GM23338 (cell line): ENCODE data around the gene MICAL2. TPM values are rescaled to one million over a fixed set of nuclear protein-coding genes. Genes with fewer than 3 reads are reported as not detected.

ENCODE experiments used
- ATAC-seq: fragments of 200-7000 bp; cut with Tn5 transposase; 3 replicates; pipeline ENCODE4 v1.9.1; 2020
- DNase-seq: peaks from one replicate; pipeline ENCODE4 v3.0.0-alpha.2; 2015; ENCODE audit warnings: low spot score
- H2AFZ ChIP-seq: fragments of 200-600 bp; sonication (generic); 2 replicates; pipeline ENCODE4 v1.8.0; 2016; ENCODE audit warnings: antibody characterized with exemption, mild to moderate bottlenecking, moderate library complexity
- H3F3A ChIP-seq: fragments of 200-600 bp; sonication (generic); replicated peaks from 2 replicates; pipeline ENCODE4 v1.8.0; 2017; ENCODE audit warnings: antibody characterized with exemption, mixed run types, low read depth
- H3K27ac ChIP-seq: fragments of 200-600 bp; sonication (generic); 2 replicates; pipeline ENCODE4 v1.6.1; 2016; ENCODE audit warnings: low read depth
- H3K27me3 ChIP-seq: fragments of 200-600 bp; sonication (generic); 2 replicates; pipeline ENCODE4 v1.8.0; 2016; ENCODE audit warnings: mild to moderate bottlenecking, mixed run types, moderate library complexity; ENCODE audit not compliant: insufficient read depth
- H3K36me3 ChIP-seq: fragments of 200-600 bp; sonication (generic); 2 replicates; pipeline ENCODE4 v1.8.0; 2016; ENCODE audit warnings: mild to moderate bottlenecking; ENCODE audit not compliant: insufficient read depth
- H3K4me1 ChIP-seq: fragments of 200-600 bp; sonication (generic); 2 replicates; pipeline ENCODE4 v1.8.0; 2016; ENCODE audit warnings: mild to moderate bottlenecking, moderate library complexity; ENCODE audit not compliant: insufficient read depth
- H3K4me2 ChIP-seq: fragments of 200-600 bp; sonication (generic); 2 replicates; pipeline ENCODE4 v1.7.1; 2017; ENCODE audit warnings: mixed run types
- H3K4me3 ChIP-seq: fragments of 200-600 bp; sonication (generic); 2 replicates; pipeline ENCODE4 v1.6.1; 2016; ENCODE audit warnings: mixed run types
- H3K79me2 ChIP-seq: fragments of 200-600 bp; sonication (generic); replicated peaks from 2 replicates; pipeline ENCODE4 v1.8.0; 2017; ENCODE audit warnings: mild to moderate bottlenecking; ENCODE audit not compliant: insufficient read depth
- H3K9me2 ChIP-seq: fragments of 200-600 bp; sonication (generic); 2 replicates; pipeline ENCODE4 v1.8.0; 2017; ENCODE audit not compliant: insufficient read depth
- H4K20me1 ChIP-seq: fragments of 200-600 bp; sonication (generic); replicated peaks from 2 replicates; pipeline ENCODE4 v1.8.0; 2017; ENCODE audit warnings: mild to moderate bottlenecking; ENCODE audit not compliant: insufficient read depth
- H3K27ac Mint-ChIP-seq: 2 replicates; pipeline ENCODE4 v1.8.0; 2020; ENCODE audit warnings: inconsistent platforms, mild to moderate bottlenecking, moderate library complexity, mixed read lengths
- H3K27me3 Mint-ChIP-seq: 3 replicates; pipeline ENCODE4 v1.8.0; 2022; ENCODE audit warnings: low read depth, mild to moderate bottlenecking, moderate library complexity, mixed read lengths, inconsistent platforms; ENCODE audit not compliant: insufficient read depth, poor library complexity
- H3K36me3 Mint-ChIP-seq: 3 replicates; pipeline ENCODE4 v1.8.0; 2021; ENCODE audit warnings: low read depth, mild to moderate bottlenecking, inconsistent platforms, moderate library complexity, mixed read lengths
- H3K4me1 Mint-ChIP-seq: 3 replicates; pipeline ENCODE4 v1.8.0; 2020; ENCODE audit warnings: mild to moderate bottlenecking, inconsistent platforms, mixed read lengths
- H3K4me3 Mint-ChIP-seq: 3 replicates; pipeline ENCODE4 v1.8.0; 2021; ENCODE audit warnings: moderate library complexity, mild to moderate bottlenecking, inconsistent platforms, mixed read lengths
- H3K9me3 Mint-ChIP-seq: 3 replicates; pipeline ENCODE4 v1.8.0; 2020; ENCODE audit warnings: moderate library complexity, mild to moderate bottlenecking, inconsistent platforms, mixed read lengths
- CREB1 ChIP-seq: fragments of 250-450 bp; sonication (Bioruptor Pico); IDR thresholded peaks from 2 replicates; pipeline ENCODE4 v1.5.0; 2020; ENCODE audit warnings: low read depth, mild to moderate bottlenecking, moderate library complexity
- EZH2 ChIP-seq: fragments of 200-600 bp; sonication (generic); IDR thresholded peaks from one replicate; pipeline ENCODE4 v1.8.0; 2017; ENCODE audit warnings: antibody characterized with exemption, mild to moderate bottlenecking, low read depth; ENCODE audit not compliant: unreplicated experiment
- EZH2phosphoT487 ChIP-seq: fragments of 200-600 bp; sonication (generic); IDR thresholded peaks from one replicate; pipeline ENCODE4 v1.8.1; 2018; ENCODE audit warnings: antibody characterized with exemption; ENCODE audit not compliant: unreplicated experiment
- JUNB ChIP-seq: IDR thresholded peaks from one replicate; pipeline ENCODE4 v1.6.1; 2016; ENCODE audit warnings: antibody characterized with exemption; ENCODE audit not compliant: unreplicated experiment
- NANOG ChIP-seq: IDR thresholded peaks from 2 replicates; pipeline ENCODE4 v1.6.1; 2016; ENCODE audit warnings: antibody characterized with exemption, borderline replicate concordance
- POLR2AphosphoS5 ChIP-seq: IDR thresholded peaks from 2 replicates; pipeline ENCODE4 v1.6.1; 2016; ENCODE audit warnings: antibody characterized with exemption, low read depth
- STAT1 ChIP-seq: IDR thresholded peaks from one replicate; pipeline ENCODE4 v1.6.1; 2016; ENCODE audit warnings: antibody characterized with exemption; ENCODE audit not compliant: unreplicated experiment
- ZNF114 ChIP-seq: fragments of 250-450 bp; sonication (Bioruptor Pico); IDR thresholded peaks from 2 replicates; pipeline ENCODE4 v1.5.0; 2020; ENCODE audit warnings: mild to moderate bottlenecking, moderate library complexity
- ZNF331 ChIP-seq: fragments of 250-450 bp; sonication (Bioruptor Pico); IDR thresholded peaks from 2 replicates; pipeline ENCODE4 v1.5.0; 2020; ENCODE audit warnings: low read depth, mild to moderate bottlenecking, moderate library complexity
- polyA plus RNA-seq: library from polyadenylated mRNA; unstranded; fragments of >200 nt; fragmentation: Nextera tagmentation; extraction: Ambion mirVana; gene quantifications from 2 replicates; pipeline ENCODE4 v1.2.1, GENCODE V29; 2016
- total RNA-seq: library from RNA; depleted of rRNA; stranded (reverse); fragments of >200 nt; shearing (Covaris generic); gene quantifications from 2 replicates; pipeline ENCODE4 v1.2.3, GENCODE V29; 2014
- TF ChIP-seq, protein P1 (sequence below): IDR thresholded peaks from one replicate; pipeline ENCODE4 v1.6.1; 2018; ENCODE audit warnings: antibody characterized with exemption; ENCODE audit not compliant: unreplicated experiment
- TF ChIP-seq, protein P2 (sequence below): fragments of 250-450 bp; sonication (Bioruptor Pico); IDR thresholded peaks from 2 replicates; pipeline ENCODE4 v1.5.0; 2020; ENCODE audit warnings: mild to moderate bottlenecking, moderate library complexity
- TF ChIP-seq, protein P3 (sequence below): IDR thresholded peaks from 2 replicates; pipeline ENCODE4 v1.6.1; 2016; ENCODE audit warnings: antibody characterized with exemption
- TF ChIP-seq, protein P4 (sequence below), 2 experiments: fragments of 200-600 bp in 1 of 2; sonication (generic) in 1 of 2; conservative IDR thresholded peaks; 2 replicates each; pipeline versions ENCODE4 v1.5.1 to v1.6.1; 2016 to 2017; ENCODE audit warnings: antibody characterized with exemption in 2 of 2, low read depth in 2 of 2, mild to moderate bottlenecking in 2 of 2, moderate library complexity in 1 of 2

MICAL2 gene
- total and polyA plus RNA-seq, 2 experiments from 2014 or later: 0.66 to 1.4 TPM

DNA sequence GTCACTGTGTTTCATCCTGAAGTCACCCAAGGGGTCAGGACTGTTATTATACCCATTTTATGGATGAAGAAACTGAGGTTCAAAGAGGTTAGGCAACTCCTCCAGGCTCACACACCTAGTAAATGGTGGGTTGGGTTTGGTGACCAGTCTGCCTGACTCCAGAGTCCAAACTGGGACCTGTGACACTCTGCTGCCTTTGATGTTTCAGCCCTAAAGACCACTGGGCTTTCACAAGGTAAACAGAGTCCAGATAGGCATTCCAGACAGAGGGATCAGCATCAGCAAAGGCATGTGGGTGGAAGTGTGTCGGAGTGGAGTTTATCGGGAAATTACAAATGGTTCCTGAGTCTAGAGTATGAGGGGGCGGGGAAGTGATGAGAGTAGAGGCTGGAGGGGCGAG is 38.5 kb downstream of the MICAL2 start:
- Histone ChIP-seq H3K79me2 (no peaks in the 10 kb centered on the region), H3K9me2 (no peaks in the 10 kb centered on the region), H4K20me1 (no peaks in the 10 kb centered on the region), H3K27ac (no peak overlapping the region), H3K27me3 (no peaks in the 10 kb centered on the region), H3K4me1 (no peaks in the 10 kb centered on the region), H3F3A (no peaks in the 10 kb centered on the region), H3K4me2 (no peak overlapping the region), H3K36me3 (no peaks in the 10 kb centered on the region), H3K4me3 (no peak overlapping the region), H2AFZ (no peak overlapping the region)
- Mint-ChIP-seq H3K4me3 (no peak overlapping the region), H3K27ac (no peak overlapping the region), H3K36me3 (no peaks in the 10 kb centered on the region; the same call in 2 of the 3 replicates), H3K4me1 (no peaks in the 10 kb centered on the region), H3K9me3 (no peaks in the 10 kb centered on the region), H3K27me3 (peaks cover 2% of the 10 kb centered on the region)
- ATAC-seq: no peak
- TF ChIP-seq POLR2AphosphoS5: no peak
- TF ChIP-seq ZNF114 (CRISPR knock-in tag): no peak
- no peak for TF ChIP-seq CREB1
- TF ChIP-seq NANOG: no peak
- TF ChIP-seq, protein P1, sequence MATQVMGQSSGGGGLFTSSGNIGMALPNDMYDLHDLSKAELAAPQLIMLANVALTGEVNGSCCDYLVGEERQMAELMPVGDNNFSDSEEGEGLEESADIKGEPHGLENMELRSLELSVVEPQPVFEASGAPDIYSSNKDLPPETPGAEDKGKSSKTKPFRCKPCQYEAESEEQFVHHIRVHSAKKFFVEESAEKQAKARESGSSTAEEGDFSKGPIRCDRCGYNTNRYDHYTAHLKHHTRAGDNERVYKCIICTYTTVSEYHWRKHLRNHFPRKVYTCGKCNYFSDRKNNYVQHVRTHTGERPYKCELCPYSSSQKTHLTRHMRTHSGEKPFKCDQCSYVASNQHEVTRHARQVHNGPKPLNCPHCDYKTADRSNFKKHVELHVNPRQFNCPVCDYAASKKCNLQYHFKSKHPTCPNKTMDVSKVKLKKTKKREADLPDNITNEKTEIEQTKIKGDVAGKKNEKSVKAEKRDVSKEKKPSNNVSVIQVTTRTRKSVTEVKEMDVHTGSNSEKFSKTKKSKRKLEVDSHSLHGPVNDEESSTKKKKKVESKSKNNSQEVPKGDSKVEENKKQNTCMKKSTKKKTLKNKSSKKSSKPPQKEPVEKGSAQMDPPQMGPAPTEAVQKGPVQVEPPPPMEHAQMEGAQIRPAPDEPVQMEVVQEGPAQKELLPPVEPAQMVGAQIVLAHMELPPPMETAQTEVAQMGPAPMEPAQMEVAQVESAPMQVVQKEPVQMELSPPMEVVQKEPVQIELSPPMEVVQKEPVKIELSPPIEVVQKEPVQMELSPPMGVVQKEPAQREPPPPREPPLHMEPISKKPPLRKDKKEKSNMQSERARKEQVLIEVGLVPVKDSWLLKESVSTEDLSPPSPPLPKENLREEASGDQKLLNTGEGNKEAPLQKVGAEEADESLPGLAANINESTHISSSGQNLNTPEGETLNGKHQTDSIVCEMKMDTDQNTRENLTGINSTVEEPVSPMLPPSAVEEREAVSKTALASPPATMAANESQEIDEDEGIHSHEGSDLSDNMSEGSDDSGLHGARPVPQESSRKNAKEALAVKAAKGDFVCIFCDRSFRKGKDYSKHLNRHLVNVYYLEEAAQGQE: no peak
- no peak for TF ChIP-seq EZH2phosphoT487
- TF ChIP-seq, protein P2, sequence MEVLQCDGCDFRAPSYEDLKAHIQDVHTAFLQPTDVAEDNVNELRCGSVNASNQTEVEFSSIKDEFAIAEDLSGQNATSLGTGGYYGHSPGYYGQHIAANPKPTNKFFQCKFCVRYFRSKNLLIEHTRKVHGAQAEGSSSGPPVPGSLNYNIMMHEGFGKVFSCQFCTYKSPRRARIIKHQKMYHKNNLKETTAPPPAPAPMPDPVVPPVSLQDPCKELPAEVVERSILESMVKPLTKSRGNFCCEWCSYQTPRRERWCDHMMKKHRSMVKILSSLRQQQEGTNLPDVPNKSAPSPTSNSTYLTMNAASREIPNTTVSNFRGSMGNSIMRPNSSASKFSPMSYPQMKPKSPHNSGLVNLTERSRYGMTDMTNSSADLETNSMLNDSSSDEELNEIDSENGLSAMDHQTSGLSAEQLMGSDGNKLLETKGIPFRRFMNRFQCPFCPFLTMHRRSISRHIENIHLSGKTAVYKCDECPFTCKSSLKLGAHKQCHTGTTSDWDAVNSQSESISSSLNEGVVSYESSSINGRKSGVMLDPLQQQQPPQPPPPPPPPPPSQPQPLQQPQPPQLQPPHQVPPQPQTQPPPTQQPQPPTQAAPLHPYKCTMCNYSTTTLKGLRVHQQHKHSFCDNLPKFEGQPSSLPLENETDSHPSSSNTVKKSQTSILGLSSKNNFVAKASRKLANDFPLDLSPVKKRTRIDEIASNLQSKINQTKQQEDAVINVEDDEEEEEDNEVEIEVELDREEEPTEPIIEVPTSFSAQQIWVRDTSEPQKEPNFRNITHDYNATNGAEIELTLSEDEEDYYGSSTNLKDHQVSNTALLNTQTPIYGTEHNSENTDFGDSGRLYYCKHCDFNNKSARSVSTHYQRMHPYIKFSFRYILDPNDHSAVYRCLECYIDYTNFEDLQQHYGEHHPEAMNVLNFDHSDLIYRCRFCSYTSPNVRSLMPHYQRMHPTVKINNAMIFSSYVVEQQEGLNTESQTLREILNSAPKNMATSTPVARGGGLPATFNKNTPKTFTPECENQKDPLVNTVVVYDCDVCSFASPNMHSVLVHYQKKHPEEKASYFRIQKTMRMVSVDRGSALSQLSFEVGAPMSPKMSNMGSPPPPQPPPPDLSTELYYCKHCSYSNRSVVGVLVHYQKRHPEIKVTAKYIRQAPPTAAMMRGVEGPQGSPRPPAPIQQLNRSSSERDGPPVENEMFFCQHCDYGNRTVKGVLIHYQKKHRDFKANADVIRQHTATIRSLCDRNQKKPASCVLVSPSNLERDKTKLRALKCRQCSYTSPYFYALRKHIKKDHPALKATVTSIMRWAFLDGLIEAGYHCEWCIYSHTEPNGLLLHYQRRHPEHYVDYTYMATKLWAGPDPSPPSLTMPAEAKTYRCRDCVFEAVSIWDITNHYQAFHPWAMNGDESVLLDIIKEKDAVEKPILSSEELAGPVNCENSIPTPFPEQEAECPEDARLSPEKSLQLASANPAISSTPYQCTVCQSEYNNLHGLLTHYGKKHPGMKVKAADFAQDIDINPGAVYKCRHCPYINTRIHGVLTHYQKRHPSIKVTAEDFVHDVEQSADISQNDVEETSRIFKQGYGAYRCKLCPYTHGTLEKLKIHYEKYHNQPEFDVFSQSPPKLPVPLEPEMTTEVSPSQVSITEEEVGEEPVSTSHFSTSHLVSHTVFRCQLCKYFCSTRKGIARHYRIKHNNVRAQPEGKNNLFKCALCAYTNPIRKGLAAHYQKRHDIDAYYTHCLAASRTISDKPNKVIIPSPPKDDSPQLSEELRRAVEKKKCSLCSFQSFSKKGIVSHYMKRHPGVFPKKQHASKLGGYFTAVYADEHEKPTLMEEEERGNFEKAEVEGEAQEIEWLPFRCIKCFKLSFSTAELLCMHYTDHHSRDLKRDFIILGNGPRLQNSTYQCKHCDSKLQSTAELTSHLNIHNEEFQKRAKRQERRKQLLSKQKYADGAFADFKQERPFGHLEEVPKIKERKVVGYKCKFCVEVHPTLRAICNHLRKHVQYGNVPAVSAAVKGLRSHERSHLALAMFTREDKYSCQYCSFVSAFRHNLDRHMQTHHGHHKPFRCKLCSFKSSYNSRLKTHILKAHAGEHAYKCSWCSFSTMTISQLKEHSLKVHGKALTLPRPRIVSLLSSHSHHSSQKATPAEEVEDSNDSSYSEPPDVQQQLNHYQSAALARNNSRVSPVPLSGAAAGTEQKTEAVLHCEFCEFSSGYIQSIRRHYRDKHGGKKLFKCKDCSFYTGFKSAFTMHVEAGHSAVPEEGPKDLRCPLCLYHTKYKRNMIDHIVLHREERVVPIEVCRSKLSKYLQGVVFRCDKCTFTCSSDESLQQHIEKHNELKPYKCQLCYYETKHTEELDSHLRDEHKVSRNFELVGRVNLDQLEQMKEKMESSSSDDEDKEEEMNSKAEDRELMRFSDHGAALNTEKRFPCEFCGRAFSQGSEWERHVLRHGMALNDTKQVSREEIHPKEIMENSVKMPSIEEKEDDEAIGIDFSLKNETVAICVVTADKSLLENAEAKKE: no peak
- TF ChIP-seq, protein P3, sequence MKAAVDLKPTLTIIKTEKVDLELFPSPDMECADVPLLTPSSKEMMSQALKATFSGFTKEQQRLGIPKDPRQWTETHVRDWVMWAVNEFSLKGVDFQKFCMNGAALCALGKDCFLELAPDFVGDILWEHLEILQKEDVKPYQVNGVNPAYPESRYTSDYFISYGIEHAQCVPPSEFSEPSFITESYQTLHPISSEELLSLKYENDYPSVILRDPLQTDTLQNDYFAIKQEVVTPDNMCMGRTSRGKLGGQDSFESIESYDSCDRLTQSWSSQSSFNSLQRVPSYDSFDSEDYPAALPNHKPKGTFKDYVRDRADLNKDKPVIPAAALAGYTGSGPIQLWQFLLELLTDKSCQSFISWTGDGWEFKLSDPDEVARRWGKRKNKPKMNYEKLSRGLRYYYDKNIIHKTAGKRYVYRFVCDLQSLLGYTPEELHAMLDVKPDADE: no peak
- TF ChIP-seq STAT1: no peak
- no peak for TF ChIP-seq ZNF331 (CRISPR knock-in tag)
- no peak for TF ChIP-seq EZH2
- TF ChIP-seq JUNB: no peak
- TF ChIP-seq, protein P4, sequence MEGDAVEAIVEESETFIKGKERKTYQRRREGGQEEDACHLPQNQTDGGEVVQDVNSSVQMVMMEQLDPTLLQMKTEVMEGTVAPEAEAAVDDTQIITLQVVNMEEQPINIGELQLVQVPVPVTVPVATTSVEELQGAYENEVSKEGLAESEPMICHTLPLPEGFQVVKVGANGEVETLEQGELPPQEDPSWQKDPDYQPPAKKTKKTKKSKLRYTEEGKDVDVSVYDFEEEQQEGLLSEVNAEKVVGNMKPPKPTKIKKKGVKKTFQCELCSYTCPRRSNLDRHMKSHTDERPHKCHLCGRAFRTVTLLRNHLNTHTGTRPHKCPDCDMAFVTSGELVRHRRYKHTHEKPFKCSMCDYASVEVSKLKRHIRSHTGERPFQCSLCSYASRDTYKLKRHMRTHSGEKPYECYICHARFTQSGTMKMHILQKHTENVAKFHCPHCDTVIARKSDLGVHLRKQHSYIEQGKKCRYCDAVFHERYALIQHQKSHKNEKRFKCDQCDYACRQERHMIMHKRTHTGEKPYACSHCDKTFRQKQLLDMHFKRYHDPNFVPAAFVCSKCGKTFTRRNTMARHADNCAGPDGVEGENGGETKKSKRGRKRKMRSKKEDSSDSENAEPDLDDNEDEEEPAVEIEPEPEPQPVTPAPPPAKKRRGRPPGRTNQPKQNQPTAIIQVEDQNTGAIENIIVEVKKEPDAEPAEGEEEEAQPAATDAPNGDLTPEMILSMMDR (conservative IDR thresholded peaks at IDR 0.05; ENCODE audit: low read depth in 2 of 2): no peak
- no peak for DNase-seq
